Fibroblast of lung (primary cell): Measurements from ENCODE around the gene ZNF445.

Experiments used
- EZH2 ChIP-seq: IDR thresholded peaks from 2 replicates; pipeline ENCODE4 v1.5.1; 2012; ENCODE audit warnings: low read length, control low read depth, mild to moderate bottlenecking; ENCODE audit errors: missing control alignments
- TF ChIP-seq, protein P1 (sequence below), 2 donors: IDR thresholded peaks in 1 of 2; conservative IDR thresholded peaks in 1 of 2; 1 replicate in 1 of 2; 2 replicates in 1 of 2; pipeline ENCODE4 v1.5.1; 2011 to 2012; ENCODE audit warnings: low read length in 2 of 2, control low read depth in 1 of 2, inconsistent platforms in 1 of 2, low read depth in 1 of 2, mild to moderate bottlenecking in 1 of 2

DNA sequence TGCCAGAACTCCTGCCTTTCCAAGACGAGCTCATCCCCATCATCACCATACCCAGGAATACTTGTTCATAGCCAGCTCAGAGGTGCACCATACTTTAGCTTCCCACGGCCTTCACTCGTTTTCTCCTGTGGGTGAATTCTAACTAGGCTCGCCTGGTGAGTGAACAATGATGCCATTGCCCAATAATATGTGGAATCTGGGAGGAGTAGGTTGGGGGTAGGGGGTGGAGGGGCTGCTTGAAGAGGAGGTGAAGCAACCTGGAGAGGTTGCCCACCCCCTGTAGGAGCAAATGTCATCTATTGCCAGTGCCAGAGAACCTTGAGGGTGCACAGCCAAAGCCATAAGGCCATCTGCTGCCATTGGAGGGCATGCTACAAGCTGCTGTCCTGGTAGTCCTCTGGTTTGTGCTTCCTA is 592 bp upstream of the ZNF445 start:
- TF ChIP-seq, protein P1, sequence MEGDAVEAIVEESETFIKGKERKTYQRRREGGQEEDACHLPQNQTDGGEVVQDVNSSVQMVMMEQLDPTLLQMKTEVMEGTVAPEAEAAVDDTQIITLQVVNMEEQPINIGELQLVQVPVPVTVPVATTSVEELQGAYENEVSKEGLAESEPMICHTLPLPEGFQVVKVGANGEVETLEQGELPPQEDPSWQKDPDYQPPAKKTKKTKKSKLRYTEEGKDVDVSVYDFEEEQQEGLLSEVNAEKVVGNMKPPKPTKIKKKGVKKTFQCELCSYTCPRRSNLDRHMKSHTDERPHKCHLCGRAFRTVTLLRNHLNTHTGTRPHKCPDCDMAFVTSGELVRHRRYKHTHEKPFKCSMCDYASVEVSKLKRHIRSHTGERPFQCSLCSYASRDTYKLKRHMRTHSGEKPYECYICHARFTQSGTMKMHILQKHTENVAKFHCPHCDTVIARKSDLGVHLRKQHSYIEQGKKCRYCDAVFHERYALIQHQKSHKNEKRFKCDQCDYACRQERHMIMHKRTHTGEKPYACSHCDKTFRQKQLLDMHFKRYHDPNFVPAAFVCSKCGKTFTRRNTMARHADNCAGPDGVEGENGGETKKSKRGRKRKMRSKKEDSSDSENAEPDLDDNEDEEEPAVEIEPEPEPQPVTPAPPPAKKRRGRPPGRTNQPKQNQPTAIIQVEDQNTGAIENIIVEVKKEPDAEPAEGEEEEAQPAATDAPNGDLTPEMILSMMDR (conservative IDR thresholded peaks at IDR 0.05 in 1 of 2, IDR thresholded peaks at IDR 0.05 in 1 of 2; ENCODE audit: low read depth in 1 of 2, low read length in 2 of 2), result no peak
- TF ChIP-seq EZH2, result no peak
